ENCODE measurements around the gene ARMH3. TPM values are rescaled to one million over a fixed set of nuclear protein-coding genes. Genes with fewer than 3 reads are reported as not detected.

Gene ARMH3
- total and polyA plus RNA-seq, 8 donors: 3.5 to 29.0 (median 17.2) TPM

DNA sequence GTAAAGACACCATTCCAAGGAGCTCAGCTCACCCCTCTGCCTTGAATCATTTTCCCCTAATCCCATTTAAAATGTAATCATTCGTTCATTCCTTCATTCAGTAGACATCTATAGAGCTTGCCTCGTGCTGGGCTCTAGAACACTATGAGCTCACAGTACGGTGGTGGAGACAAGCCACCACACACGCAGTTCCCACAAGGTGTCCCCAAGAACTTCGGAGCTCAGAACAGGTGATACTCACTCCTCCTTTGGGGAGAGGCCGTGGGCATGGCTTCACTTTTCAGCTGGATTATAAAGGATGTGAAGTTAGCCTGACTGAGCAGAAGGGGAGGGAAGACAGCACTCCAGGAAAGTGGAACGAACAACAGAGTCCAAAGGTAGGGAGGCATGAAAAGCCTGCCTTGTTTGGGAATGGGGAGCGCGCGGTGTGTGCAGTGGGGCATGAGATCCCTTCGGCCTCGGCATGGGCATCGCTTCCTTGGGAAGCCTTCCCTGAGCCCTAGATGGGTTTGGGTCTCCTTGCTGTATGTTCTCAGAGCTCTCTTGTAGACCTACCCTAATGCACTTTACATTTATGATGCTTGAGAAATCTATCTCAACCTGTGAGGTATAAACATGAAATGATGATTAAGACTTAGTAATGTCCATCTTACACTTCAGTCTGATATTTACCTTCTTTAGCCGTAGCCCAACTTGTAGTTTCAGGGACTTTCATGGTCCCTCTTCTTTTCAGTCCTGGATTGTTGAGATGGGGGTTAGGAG, 236.9 kb downstream of the ARMH3 start:
- peak overlapping the region; percentile 98 to 99 (median 99) for H3K4me3 ChIP-seq
- peaks cover 19 to 42% (median 31%) of the 10 kb centered on the region in 4 donors for H3K4me1 ChIP-seq
- no peak for DNase-seq
- no peaks in the 10 kb centered on the region for H3K9me3 ChIP-seq
- intact Hi-C loops (cut with DNase I; ENCODE audit: low total_unique reads): no loop called here
- no peaks in the 10 kb centered on the region for H3K27me3 ChIP-seq
- H3K27ac ChIP-seq: peak overlapping the region; percentile 62 to 97 (median 94)
- 10 to 30% (median 16%) methylated on average over 13 to 14 of the region's 14 CpGs for WGBS, 5 donors
- TF ChIP-seq, protein P1, sequence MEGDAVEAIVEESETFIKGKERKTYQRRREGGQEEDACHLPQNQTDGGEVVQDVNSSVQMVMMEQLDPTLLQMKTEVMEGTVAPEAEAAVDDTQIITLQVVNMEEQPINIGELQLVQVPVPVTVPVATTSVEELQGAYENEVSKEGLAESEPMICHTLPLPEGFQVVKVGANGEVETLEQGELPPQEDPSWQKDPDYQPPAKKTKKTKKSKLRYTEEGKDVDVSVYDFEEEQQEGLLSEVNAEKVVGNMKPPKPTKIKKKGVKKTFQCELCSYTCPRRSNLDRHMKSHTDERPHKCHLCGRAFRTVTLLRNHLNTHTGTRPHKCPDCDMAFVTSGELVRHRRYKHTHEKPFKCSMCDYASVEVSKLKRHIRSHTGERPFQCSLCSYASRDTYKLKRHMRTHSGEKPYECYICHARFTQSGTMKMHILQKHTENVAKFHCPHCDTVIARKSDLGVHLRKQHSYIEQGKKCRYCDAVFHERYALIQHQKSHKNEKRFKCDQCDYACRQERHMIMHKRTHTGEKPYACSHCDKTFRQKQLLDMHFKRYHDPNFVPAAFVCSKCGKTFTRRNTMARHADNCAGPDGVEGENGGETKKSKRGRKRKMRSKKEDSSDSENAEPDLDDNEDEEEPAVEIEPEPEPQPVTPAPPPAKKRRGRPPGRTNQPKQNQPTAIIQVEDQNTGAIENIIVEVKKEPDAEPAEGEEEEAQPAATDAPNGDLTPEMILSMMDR (IDR thresholded peaks at IDR 0.05): no peak
- TF ChIP-seq POLR2A (IDR thresholded peaks at IDR 0.05) (no peak), POLR2AphosphoS5 (IDR thresholded peaks at IDR 0.05) (no peak), EP300 (IDR thresholded peaks at IDR 0.05) (no peak)
- H3K36me3 ChIP-seq: no peaks in the 10 kb centered on the region

DNA sequence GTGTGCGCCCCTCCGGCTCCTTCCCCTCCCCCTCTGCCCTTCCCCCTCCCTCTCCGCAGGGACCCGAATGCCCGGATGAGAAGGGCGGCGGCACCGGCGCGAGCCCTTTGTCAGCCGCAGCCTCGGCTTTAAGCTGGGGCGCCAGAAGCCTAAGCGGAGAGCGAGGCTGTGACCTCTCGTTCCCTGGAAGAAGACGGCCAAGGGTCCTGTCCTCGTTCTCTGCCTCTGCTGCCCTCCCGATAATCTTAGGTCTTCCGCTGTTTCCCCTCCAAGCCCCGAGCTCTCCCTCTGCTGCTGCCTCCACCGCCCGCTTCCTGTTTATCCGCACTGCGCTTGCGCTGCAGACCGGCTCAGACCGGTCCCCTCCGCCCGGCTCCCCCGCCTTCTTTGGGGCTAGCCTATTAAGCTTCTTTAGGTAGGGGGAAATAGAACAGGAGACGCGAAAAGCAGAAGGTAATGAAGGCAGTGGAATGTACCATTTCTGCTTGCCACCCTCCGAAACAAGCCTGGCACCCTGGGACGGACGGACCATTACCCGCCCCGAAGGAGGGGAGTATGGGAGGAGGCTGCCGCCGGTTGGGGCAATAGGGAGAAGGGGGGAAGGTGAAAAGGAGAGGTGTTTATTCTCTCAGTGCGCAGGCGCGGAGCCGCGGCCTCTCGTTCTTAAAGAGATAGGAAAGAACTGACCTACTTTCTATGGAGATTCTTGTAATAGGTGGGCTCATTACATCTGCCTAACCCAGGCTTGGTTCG, 237.7 kb downstream of the ARMH3 start, which contains the start of gene OGA:
OGA (minus strand) TSS at position 326 of the 753 bp plus-strand sequence. CDS start 422 bp downstream, outside the sequence.
- WGBS, 5 donors: 0 to 1% (median 0%) methylated on average over 29 to 47 of the region's 47 CpGs
- peak; percentile 94 to 97 (median 96) for TF ChIP-seq POLR2AphosphoS5 (IDR thresholded peaks at IDR 0.05)
- peak in 2 of 4 donors; percentile 96 for TF ChIP-seq POLR2A (IDR thresholded peaks at IDR 0.05)
- TF ChIP-seq, protein P1 (IDR thresholded peaks at IDR 0.05): no peak
- no peak for TF ChIP-seq EP300 (IDR thresholded peaks at IDR 0.05)
- Histone ChIP-seq H3K36me3 (no peaks in the 10 kb centered on the region), H3K9me3 (no peaks in the 10 kb centered on the region), H3K4me3 (peak within 1 kb of the TSS; percentile 98 to 99 (median 99)), H3K27me3 (no peaks in the 10 kb centered on the region), H3K27ac (peak within 1 kb of the TSS; percentile 93 to 97 (median 94)), H3K4me1 (peaks cover 19 to 49% (median 38%) of the 10 kb centered on the region in 4 donors)
- DNase-seq: peak; percentile 99 to 100
- intact Hi-C loops (cut with DNase I; ENCODE audit: low total_unique reads): no loop called here

DNA sequence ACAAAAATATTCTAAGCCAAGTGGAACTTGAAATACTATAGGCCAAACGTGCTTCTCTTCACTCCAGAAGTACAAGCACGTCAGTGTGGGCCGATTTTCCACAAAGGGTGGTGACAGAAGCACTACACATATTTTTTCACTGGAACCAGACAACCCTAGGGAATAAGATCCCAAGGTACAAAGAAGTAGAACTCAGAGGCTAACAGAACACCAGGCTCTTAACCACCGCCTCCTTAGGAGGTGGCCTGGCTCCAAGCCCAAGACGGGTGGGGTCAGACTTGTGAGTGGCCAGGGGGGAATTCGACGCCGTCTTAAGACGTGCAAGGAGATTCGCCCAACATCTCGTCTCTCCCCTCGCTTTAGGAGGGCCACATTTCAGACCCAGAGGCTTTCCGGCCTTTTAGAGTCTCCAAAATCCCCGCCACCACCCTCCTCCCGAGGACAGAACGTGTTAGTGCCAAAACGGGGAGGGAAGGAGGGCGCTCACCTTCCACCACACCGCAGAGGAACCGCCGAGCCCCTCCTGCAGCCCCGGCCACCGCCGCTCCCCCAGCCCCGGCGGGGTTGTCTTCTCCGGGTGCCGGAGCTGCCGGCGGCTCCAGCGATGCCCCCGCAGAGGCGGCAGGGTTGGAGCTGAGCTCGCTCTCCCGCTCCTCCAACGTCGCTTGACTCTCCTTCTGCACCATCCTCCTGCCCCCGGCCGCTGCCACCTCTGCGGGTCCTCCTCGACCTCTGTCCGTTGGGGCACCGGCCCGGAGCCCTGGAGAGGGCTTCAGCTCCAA, 238.4 kb downstream of the ARMH3 start:
- Histone ChIP-seq H3K9me3 (no peaks in the 10 kb centered on the region), H3K36me3 (peaks cover under 1 to 7% (median 6%) of the 10 kb centered on the region in 4 donors), H3K4me1 (peaks cover 20 to 57% (median 43%) of the 10 kb centered on the region in 4 donors), H3K4me3 (peak overlapping the region; percentile 98 to 99 (median 99)), H3K27me3 (no peaks in the 10 kb centered on the region), H3K27ac (peak overlapping the region; percentile 93 to 97 (median 94))
- TF ChIP-seq, protein P1 (IDR thresholded peaks at IDR 0.05): no peak
- TF ChIP-seq POLR2AphosphoS5 (IDR thresholded peaks at IDR 0.05): peak in 2 of 3 donors; percentile 50 to 74
- intact Hi-C loops (cut with DNase I; ENCODE audit: low total_unique reads): no loop called here
- 0 to 1% (median 0%) methylated on average over 29 to 44 of the region's 44 CpGs for whole genome bisulfite sequencing, 5 donors
- peak; percentile 90 to 97 for DNase-seq

DNA sequence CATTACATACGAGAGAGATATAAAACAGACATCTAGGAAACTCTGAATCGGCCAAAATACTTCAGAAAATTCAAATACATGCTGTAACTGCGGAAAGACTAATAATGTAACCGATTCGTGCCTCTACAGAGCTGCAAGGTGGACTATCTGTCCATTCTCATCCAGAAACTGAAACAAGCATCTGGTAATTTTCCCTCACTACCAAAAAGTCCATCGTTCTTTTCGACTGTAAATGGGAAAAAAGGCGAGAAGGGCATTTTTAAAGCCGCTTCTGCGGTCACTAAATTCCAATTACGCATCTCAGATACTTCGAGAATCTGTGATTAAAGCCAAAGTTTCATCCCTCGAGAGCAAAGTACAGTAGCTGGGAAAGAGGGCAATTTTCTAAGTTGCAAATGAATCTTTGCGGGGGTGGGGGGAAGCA, 239.0 kb downstream of the ARMH3 start:
- no peak for DNase-seq
- H3K4me1 ChIP-seq: peaks cover 24 to 63% (median 46%) of the 10 kb centered on the region in 4 donors

More for the DNA sequence above, 239.0 kb downstream of the ARMH3 start:
- Histone ChIP-seq H3K4me3 (peak overlapping the region; percentile 98 to 99 (median 99)), H3K27ac (peak overlapping the region; percentile 93 to 97 (median 94)), H3K36me3 (peaks cover 6 to 13% (median 12%) of the 10 kb centered on the region in 4 donors), H3K9me3 (no peaks in the 10 kb centered on the region), H3K27me3 (no peaks in the 10 kb centered on the region)
- intact Hi-C loops (cut with DNase I; ENCODE audit: low total_unique reads): no loop called here
- TF ChIP-seq POLR2AphosphoS5 (IDR thresholded peaks at IDR 0.05): no peak
- no peak for TF ChIP-seq POLR2A (IDR thresholded peaks at IDR 0.05)
- TF ChIP-seq, protein P1 (IDR thresholded peaks at IDR 0.05): no peak
- TF ChIP-seq EP300 (IDR thresholded peaks at IDR 0.05): no peak
- 0 to 1% (median 1%) methylated on average over 14 of the region's 14 CpGs for whole genome bisulfite sequencing, 5 donors

Data from stomach (tissue), 9 donors.